GM18498 (cell line): Measurements from ENCODE around the gene FOXK2.
A peak's percentile ranks its signal among the peaks of the same experiment; 100 is the strongest.

ENCODE experiments used
- ATAC-seq: cut with Tn5 transposase; IDR thresholded peaks from one replicate; pipeline ENCODE4 v1.9.1; 2021; ENCODE audit warnings: mild to moderate bottlenecking, moderate library complexity; ENCODE audit not compliant: unreplicated experiment

The FOXK2 gene

DNA sequence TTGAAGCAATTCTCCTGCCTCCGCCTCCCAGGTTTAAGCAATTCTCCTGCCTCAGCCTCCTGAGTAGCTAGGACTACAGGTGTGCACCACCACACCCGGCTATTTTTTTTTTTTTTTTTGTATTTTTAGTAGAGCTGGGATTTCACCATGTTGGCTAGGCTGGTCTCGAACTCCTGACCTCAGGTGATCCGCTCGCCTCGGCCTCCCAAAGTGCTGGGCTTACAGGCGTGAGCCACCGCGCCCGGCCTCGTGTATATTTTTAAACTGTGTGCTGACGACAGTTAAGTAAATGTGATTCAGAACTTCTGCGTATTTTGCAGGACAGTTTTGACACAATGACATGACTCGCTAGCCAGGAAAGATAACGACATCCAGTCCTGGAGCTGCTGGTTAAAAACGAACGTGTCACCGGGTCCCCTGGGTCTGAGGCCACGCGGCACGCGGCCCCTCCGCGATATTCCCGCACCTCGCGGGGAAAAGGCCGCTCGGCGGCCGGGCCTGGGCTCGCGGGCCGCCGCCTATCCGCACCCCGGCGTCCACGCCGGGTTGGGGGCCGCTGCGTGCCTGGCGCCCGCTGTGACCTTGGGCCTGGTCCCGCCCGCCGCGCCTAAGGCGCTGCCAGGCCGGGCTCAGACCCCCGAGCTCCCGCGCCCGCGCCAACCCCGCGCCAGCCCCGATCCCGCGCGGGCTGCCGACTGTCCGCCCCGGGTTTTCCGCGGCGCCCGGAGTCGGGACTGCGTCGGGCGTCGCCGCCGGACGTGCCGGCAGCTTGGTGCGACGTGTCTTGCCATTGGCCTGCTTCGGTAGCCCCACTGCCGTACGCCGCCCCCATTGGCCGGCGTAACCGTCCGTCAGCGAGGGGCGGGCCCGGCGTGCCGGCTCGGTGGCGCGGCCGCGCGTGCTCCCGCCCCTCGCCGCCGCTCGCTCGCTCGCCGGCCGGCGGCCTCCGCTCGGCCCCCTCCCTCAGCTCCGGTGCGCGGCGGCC lies at the start of gene FOXK2:
Gene FOXK2, plus strand, starts transcription at position 907 of the 985 bp plus-strand sequence. CDS start 157 bp downstream, outside the sequence.
- peak; percentile 95 for ATAC-seq

DNA sequence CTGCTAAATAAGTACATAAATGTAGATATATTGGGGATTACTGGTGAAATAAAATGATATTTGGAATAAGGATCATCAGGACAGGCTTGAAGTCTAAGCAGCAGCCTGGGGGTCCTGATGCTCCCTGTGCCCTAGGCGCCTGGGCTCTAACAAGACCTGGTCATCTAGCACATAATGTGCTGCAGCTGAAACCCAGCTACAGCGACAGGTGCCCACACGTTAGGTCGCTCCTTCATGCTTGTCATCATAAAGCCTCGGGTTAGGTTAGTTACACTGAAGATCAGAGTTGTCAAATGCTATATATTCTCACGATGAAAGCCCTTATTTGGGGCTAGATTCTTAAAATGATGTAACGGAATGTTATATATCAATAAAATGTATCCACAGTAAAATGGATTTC lies 49.5 kb upstream of the FOXK2 start:
- no peak for ATAC-seq

DNA sequence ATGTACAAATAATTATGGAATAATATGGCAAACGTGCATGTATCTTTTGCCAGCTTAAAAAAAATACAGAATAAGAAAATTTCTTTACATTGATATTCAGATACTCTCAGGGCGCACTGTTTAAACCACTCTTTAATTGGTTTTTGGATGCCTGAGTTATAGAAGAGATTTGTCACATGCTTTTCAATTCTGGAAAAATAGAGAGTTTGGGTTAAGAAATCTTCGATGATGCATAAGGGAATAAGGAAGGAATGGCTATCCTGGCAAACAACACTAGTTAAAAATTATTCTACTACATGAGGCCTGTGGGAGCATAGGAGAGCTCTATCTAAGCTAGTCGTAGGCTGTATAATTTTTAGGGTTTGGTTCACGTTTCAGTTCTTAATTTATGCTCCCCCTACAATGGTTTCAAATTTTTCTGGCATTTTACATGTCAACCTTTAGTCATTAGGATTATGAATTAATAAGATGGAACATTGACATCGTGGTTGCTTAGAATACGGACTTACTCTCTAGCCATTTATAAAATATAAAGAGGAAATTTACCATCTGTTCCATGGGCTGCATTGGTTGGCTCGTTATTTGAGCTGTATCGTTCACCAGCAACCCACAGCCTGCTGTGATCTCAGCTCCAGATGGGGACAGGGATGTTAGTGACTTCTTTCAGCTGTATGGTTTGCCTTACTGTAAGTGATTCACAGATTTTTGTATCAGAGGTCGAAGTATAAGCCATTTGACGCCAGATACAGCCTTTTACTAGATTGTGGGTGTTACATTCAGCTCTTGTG lies 45.1 kb upstream of the FOXK2 start:
- no peak for ATAC-seq

DNA sequence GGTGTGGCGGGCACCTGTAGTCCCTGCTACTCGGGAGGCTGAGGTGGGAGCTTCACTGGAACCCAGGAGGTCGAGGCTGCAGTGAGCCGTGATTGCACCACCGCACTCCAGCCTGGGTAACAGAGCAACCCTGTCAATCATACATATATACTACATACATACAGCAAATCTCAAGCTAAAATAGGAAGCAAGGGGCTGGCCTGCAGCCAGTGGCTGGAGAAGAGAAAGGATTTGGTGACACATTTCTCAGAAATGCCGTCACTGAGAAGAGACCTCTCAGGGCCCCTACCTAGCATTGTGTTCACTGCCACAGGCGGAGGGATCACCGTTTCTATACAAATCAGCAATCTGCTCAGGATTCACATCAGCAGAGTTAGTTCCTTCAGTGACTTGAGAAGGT lies 44.1 kb upstream of the FOXK2 start:
- no peak for ATAC-seq

- no peak for ATAC-seq
Observed at GRCh38 chr17:82477934-82478333, 41.6 kb upstream of the FOXK2 start.

DNA sequence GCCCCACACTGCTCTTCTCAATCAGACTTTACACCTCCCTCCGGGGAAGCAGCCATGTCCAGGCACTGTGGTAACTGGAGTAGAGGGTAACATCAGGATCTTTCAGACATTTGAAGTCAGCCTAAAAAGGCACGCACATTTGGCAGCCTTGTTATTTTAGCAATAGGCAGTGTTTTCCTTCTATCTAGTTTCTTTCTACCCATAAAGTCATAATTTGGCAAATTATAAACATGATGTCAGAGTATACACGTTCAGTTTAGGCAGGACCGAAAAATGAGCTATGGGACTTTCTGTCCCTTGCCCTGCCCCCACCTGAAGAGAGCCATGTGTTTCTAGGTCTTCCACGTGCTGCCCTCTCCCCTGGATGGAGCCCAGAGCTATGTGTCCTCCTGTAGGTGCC lies 39.9 kb upstream of the FOXK2 start:
- ATAC-seq, result no peak

DNA sequence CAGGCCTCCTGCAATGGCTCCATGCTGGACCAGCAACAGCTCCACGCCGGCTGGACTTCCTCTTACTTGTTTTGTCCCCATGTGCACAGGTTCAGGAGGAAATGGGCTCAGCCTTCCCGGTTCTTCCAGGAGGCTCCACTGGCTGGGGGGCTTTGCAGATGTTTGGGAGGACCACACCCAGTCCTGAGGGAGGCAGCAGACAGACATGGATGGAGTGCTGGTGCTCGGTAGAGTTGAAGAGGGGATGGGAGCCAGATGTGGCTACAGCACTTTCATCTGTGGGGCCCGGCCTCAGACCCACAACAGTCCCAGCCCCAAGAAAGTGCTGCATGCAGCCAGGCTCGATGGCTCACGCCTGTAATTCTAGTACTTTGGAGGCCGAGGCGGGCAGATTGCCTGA lies 39.2 kb upstream of the FOXK2 start:
- ATAC-seq, result no peak

DNA sequence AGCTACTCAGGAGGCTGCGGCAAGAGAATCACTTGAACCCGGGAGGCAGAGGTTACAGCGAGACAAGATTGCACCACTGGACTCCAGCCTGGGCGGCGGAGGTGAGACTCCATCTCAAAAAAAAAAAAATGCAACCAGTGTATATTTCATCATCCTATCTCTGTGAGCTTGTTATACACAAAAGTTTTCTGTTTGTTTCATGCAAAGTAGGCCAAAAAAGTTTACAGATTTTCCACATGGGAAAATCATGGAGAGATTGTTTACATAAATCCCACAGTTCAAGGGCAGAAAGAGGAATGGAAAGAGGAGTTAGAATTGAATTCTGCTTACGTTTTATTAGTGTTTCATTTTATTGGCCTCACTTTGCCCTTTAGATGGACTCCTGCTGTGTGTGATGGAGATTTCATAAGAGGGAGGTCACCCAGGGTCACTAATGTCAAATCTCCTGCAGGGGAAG lies 36.3 kb upstream of the FOXK2 start:
- ATAC-seq, result no peak

- no peak for ATAC-seq
Observed at GRCh38 chr17:82483836-82484235, 35.7 kb upstream of the FOXK2 start.

DNA sequence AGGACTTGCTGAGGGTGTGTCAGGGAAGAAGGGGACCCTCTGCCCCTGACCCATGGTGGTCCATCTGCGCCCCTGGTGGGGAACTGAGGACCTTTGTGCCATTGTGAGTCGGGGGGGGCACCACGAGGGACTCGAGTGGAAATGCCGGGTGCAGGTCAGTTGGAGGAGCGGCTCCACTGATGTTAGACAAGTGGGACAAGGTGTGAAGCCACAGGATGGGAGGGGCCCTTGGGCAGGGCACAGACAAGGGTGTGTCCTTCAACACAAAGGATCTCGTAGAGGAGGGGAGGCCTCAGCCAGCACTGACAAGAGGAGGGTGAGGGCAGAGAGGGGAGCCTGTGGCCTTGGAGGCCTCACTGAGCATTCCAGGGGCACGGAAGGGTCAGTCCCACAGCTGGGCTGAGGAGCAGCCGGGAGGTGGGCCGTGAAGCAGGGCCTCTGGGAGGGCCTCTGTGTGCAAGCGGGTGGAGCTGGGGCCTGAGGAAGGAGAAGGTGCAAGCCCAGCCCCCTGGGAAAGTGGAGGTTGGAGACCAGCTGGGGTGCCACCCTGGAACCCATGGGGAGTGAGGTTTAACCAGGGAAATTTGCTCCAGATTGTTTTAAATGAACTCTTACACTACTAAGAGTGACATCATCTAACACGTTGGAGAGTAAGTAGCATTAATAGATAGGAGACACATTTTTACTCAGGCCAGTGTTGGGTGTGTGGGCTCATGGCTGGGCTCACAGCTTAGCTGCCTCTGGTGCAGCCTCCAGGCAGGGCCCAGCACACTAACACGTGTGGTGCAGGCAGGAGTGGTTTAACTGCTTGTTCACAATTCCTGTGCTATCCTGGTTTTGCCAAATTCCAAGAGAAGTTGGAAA lies 33.1 kb upstream of the FOXK2 start:
- no peak for ATAC-seq

DNA sequence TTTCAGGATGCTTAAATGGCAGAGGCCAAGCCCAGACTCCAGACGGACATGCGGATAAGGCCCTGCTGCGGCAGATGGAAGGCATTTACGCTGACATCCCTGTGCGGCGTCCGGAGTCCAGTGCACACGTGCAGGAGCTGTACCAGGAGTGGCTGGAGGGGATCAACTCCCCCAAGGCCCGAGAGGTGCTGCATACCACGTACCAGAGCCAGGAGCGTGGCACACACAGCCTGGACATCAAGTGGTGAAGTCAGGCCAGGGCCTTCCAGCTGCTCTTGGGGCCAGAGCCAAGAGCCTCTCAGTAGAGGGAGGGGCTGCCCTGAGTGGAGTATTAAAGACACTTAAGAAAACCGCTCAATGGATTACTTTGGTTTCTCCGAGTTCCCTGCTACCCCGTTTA lies 31.6 kb upstream of the FOXK2 start:
- ATAC-seq, result no peak

DNA sequence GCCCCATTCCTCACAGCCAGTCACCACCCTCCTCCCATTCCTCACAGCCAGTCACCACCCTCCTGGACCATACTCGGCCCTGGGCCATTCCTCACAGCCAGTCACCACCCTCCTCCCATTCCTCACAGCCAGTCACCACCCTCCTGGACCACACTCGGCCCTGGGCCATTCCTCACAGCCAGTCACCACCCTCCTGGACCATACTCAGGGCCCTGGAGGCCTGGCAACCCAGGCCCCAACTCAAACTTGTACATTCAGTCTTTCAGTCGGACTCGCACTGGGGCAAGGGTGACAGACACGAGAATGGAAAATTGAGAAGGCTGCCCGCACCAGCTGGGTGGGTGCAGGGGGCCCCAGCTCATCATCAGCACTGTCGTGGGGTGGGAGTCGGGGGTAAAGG lies 30.4 kb upstream of the FOXK2 start:
- ATAC-seq, result no peak

DNA sequence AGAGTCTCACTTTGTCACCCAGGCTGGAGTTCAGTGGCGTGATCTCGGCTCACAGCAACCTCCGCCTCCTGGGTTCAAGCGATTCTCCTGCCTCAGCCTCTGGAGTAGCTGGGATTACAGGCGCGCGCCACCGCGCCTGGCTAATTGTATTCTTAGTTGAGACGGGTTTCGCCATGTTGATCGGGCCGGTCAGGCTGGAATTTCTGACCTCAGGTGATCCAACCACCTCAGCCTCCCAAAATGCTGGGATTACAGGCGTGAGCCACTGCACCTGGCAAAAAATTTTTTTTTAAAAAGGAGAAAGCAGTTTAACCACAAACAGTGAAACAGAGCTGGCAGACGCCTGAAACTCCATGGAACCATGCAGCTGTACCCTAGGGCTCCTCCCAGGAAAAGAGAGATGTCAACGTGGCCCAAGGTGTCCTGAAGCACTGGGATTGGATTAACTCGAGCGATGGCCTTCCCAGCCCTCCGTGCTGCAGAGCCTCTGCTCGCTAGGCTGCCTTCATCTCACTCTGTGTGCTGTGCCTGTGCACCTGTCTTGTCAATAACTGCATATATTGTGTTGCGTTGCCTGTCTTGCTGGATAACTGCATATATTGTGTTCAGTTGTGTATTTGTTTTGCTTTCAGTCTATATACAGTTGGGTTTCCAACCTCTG lies 29.6 kb upstream of the FOXK2 start:
- ATAC-seq, result no peak

DNA sequence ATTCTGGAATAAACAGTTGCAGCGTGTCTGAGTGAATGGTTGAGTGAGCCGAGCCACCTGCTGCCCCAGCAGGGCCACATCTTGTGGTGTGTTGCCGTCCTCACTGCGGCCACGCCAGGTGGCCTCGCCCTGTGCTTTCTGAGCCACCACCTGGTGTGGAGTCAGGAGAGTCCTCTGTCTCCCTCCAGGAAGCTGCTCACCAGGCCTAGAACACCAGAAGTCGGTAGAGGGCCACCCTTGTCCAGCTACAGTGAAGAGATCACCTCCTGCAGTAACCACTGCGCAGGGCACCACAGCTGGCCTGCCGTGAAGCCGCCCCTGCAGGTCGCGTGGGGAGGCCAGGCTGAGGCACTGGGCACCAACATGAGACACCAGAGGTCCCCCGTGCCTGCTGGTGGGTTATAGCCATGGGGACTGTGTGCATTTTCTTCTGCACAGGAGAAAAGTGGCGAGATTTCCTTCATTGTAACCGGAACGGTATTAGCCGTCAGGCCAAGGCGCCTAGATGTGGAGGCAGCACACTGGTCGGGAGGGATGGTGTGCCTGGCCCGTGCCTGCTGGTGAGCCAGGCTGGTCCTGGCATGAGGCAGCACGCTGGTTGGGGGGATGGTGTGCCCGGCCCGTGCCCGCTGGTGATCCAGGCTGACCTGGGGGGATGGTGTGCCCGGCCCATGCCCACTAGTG lies 28.9 kb upstream of the FOXK2 start:
- no peak for ATAC-seq

GRCh38 chr17:82491196-82491530 lies 28.4 kb upstream of the FOXK2 start:
- ATAC-seq, result no peak

- ATAC-seq, result no peak
Observed at GRCh38 chr17:82491533-82491932, 28.0 kb upstream of the FOXK2 start.

GRCh38 chr17:82492643-82493225 lies 26.8 kb upstream of the FOXK2 start:
- no peak for ATAC-seq

DNA sequence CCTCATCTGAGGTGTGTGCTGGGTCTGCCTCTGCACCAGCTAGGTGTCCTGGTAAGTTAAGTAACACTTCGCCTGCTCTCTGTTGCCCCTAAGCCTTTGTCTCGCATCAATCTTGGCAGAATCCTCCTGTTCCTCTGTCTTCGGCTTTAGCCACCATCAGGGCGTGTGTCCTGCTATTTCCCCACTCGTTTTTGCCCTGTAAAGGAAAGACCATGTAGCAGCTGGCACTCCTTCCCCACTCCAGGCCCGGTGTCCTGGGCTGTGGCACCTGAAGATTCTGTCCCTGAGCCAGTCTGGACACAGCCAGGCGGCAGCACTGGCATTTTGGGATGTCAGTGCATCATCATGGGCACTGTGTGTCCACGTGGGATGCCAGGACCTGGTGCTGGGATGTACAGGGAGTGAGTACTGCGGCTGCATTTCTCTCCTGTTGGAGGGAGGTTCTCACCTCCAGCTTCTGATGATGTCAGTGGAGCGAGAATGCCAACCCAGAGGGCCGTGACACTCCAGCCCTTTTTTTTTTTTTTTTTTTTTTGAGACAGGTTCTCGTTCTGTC lies 26.2 kb upstream of the FOXK2 start:
- ATAC-seq, result no peak
